Cardiac muscle cell (in vitro differentiated cells and primary cell): ENCODE results near the gene NECAB2. TPM values are rescaled to one million over a fixed set of nuclear protein-coding genes. Genes with fewer than 3 reads are reported as not detected.

Experiments used
- DNase-seq, 2 donors: peaks; one replicate each; pipeline versions ENCODE4 v3.0.0 to v3.0.0-alpha.2; 2010 to 2017; ENCODE audit warnings: low read depth in 1 of 2, low spot score in 1 of 2
- H3K27ac ChIP-seq: fragments of 200-600 bp; sonication (generic); 2 replicates; pipeline ENCODE4 v1.5.1; 2016
- H3K27me3 ChIP-seq: fragments of 200-600 bp; sonication (generic); 2 replicates; pipeline ENCODE4 v1.6.0; 2016; ENCODE audit warnings: control low read depth
- H3K36me3 ChIP-seq: fragments of 200-600 bp; sonication (generic); 2 replicates; pipeline ENCODE4 v1.5.1; 2016; ENCODE audit warnings: control low read depth
- H3K4me1 ChIP-seq: fragments of 200-600 bp; sonication (generic); 2 replicates; pipeline ENCODE4 v1.8.1; 2017; ENCODE audit warnings: low read depth, mild to moderate bottlenecking, mixed run types
- H3K4me3 ChIP-seq: fragments of 200-600 bp; sonication (generic); 2 replicates; pipeline ENCODE4 v1.5.1; 2016; ENCODE audit warnings: mild to moderate bottlenecking
- H3K9me3 ChIP-seq: fragments of 200-600 bp; sonication (generic); 2 replicates; pipeline ENCODE4 v1.5.1; 2017; ENCODE audit warnings: low read depth, mild to moderate bottlenecking, control low read depth
- polyA plus RNA-seq: library from polyadenylated mRNA; unstranded; fragments of >200 nt; fragmentation: Nextera tagmentation; extraction: Ambion mirVana; gene quantifications from 2 replicates; pipeline ENCODE4 v1.2.1, GENCODE V29; 2016
- total RNA-seq: library from RNA; depleted of rRNA; stranded (reverse); fragments of >200 nt; gene quantifications from 2 replicates; pipeline ENCODE4 v1.2.3, GENCODE V29; 2016
- TF ChIP-seq, protein P1 (sequence below): IDR thresholded peaks from 2 replicates; pipeline ENCODE4 v1.5.1; 2012; ENCODE audit warnings: low read depth, mild to moderate bottlenecking, low read length

Gene NECAB2
- total and polyA plus RNA-seq, 2 experiments from 2014 or later = 0.63 to 2.2 TPM

DNA sequence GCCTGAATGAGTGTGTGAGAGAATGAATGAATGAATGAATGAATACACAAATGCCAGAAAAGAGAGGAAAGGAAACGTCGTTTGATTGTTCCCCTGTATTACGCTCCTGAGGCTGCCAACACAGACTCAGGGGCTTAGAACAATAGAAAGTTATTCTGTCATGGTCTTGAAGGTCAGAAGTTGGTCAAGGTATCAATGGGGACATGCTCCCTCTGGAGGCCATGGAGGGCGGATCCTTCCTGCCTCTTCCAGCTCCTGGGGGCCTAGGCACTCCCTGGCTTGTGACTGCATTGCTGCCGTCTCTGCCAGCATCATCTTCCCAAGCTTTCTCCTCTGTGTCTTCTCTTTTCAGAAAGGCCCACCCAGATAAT lies 76.1 kb downstream of the NECAB2 start:
- Histone ChIP-seq H3K4me1 (peaks cover 17% of the 10 kb centered on the region), H3K4me3 (no peak overlapping the region), H3K36me3 (no peaks in the 10 kb centered on the region), H3K27ac (no peak overlapping the region), H3K27me3 (no peaks in the 10 kb centered on the region), H3K9me3 (no peaks in the 10 kb centered on the region)
- TF ChIP-seq, protein P1, sequence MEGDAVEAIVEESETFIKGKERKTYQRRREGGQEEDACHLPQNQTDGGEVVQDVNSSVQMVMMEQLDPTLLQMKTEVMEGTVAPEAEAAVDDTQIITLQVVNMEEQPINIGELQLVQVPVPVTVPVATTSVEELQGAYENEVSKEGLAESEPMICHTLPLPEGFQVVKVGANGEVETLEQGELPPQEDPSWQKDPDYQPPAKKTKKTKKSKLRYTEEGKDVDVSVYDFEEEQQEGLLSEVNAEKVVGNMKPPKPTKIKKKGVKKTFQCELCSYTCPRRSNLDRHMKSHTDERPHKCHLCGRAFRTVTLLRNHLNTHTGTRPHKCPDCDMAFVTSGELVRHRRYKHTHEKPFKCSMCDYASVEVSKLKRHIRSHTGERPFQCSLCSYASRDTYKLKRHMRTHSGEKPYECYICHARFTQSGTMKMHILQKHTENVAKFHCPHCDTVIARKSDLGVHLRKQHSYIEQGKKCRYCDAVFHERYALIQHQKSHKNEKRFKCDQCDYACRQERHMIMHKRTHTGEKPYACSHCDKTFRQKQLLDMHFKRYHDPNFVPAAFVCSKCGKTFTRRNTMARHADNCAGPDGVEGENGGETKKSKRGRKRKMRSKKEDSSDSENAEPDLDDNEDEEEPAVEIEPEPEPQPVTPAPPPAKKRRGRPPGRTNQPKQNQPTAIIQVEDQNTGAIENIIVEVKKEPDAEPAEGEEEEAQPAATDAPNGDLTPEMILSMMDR = peak; percentile 40
- DNase-seq = peak; percentile 32 to 51

- TF ChIP-seq, protein P1 = no peak
- Histone ChIP-seq H3K4me3 (no peak overlapping the region), H3K9me3 (no peaks in the 10 kb centered on the region), H3K27me3 (no peaks in the 10 kb centered on the region), H3K36me3 (no peaks in the 10 kb centered on the region), H3K4me1 (peaks cover 17% of the 10 kb centered on the region), H3K27ac (no peak overlapping the region)
- DNase-seq = no peak
These were observed 77.2 kb downstream of the NECAB2 start for GRCh38 chr16:84045001-84045817.

DNA sequence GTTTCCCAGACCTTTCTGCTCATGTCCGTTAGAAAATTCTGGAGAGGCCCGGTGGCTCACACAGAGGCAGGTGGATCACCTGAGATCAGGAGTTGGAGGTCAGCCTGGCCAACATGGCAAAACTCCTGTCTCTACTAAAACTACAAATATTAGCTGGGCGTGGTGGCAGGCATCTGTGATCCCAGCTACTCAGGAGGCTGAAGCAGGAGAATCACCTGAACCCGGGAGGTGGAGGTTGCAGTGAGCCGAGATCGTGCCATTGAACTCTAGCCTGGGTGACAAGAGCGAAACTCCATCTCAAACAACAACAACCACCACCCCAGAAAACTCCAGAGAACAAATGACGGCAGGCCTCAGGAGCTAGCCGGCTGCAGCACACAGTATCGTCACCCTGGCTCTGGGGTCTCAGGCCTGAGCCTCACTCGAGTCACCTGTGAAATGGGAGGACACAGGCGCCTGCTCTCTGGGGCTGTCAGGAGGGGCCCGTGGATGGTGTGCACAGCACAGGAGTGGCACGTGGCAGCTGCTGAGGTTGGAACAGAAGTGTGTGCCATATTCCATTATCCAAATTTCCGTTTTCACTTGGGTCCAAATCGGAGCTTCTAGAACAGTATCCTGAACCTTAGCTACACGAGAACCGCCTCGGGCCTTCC lies 77.9 kb downstream of the NECAB2 start:
- DNase-seq = no peak
- Histone ChIP-seq H3K36me3 (no peaks in the 10 kb centered on the region), H3K27ac (no peak overlapping the region), H3K27me3 (no peaks in the 10 kb centered on the region), H3K4me1 (peaks cover 17% of the 10 kb centered on the region), H3K4me3 (no peak overlapping the region), H3K9me3 (no peaks in the 10 kb centered on the region)
- TF ChIP-seq, protein P1 = no peak

GRCh38 chr16:84047206-84047605 lies 79.2 kb downstream of the NECAB2 start:
- no peaks in the 10 kb centered on the region for H3K36me3 ChIP-seq
- TF ChIP-seq, protein P1 = no peak
- no peak overlapping the region for H3K4me3 ChIP-seq
- DNase-seq = no peak
- H3K9me3 ChIP-seq = no peaks in the 10 kb centered on the region
- no peak overlapping the region for H3K27ac ChIP-seq
- H3K27me3 ChIP-seq = no peaks in the 10 kb centered on the region
- H3K4me1 ChIP-seq = peaks cover 17% of the 10 kb centered on the region

- H3K9me3 ChIP-seq = no peaks in the 10 kb centered on the region
- no peak for DNase-seq
- no peak overlapping the region for H3K4me3 ChIP-seq
- H3K36me3 ChIP-seq = no peaks in the 10 kb centered on the region
- H3K27ac ChIP-seq = no peak overlapping the region
- H3K27me3 ChIP-seq = no peaks in the 10 kb centered on the region
- TF ChIP-seq, protein P1 = no peak
- peaks cover 14% of the 10 kb centered on the region for H3K4me1 ChIP-seq
These were observed 79.6 kb downstream of the NECAB2 start for GRCh38 chr16:84047626-84048025.
